GM18499 (cell line): Measurements from ENCODE around the gene SUPT5H.

Experiments
- ATAC-seq: cut with Tn5 transposase; IDR thresholded peaks from one replicate; pipeline ENCODE4 v1.9.1; 2021; ENCODE audit warnings: moderate number of reproducible peaks; ENCODE audit not compliant: insufficient read depth, unreplicated experiment

The SUPT5H gene

GRCh38 chr19:39489756-39490155 lies 44.4 kb downstream of the SUPT5H start:
- ATAC-seq: no peak

- no peak for ATAC-seq
These were observed 46.8 kb downstream of the SUPT5H start for GRCh38 chr19:39492225-39492624.

- ATAC-seq: no peak
These were observed 47.4 kb downstream of the SUPT5H start for GRCh38 chr19:39492788-39493187.

- no peak for ATAC-seq
These were observed 49.3 kb downstream of the SUPT5H start for GRCh38 chr19:39494661-39495060.

- ATAC-seq: no peak
These were observed 50.7 kb downstream of the SUPT5H start for GRCh38 chr19:39496063-39496462.

GRCh38 chr19:39497701-39497995 lies 52.3 kb downstream of the SUPT5H start:
- ATAC-seq: no peak

GRCh38 chr19:39497996-39498797 lies 52.8 kb downstream of the SUPT5H start:
- no peak for ATAC-seq

GRCh38 chr19:39498798-39499642 lies 53.6 kb downstream of the SUPT5H start, which contains the start of gene DLL3:
DLL3 (plus strand) TSS chr19:39498947; CDS start chr19:39498975, 28 bp downstream.
- no peak for ATAC-seq

GRCh38 chr19:39499932-39500331 lies 54.5 kb downstream of the SUPT5H start:
- no peak for ATAC-seq

GRCh38 chr19:39500543-39500942 lies 55.2 kb downstream of the SUPT5H start:
- no peak for ATAC-seq

GRCh38 chr19:39501340-39501739 lies 56.0 kb downstream of the SUPT5H start:
- ATAC-seq: no peak

- ATAC-seq: no peak
These were observed 57.4 kb downstream of the SUPT5H start for GRCh38 chr19:39502640-39503417.

GRCh38 chr19:39506598-39506943 lies 61.2 kb downstream of the SUPT5H start:
- ATAC-seq: no peak

- ATAC-seq: no peak
These were observed 61.7 kb downstream of the SUPT5H start for GRCh38 chr19:39506944-39507714.

GRCh38 chr19:39507715-39508364 lies 62.5 kb downstream of the SUPT5H start:
- ATAC-seq: no peak

GRCh38 chr19:39508629-39509028 lies 63.2 kb downstream of the SUPT5H start:
- ATAC-seq: no peak

- no peak for ATAC-seq
These were observed 63.9 kb downstream of the SUPT5H start for GRCh38 chr19:39509233-39509632.

GRCh38 chr19:39512988-39513387 lies 67.6 kb downstream of the SUPT5H start:
- no peak for ATAC-seq

GRCh38 chr19:39514840-39515550 lies 69.6 kb downstream of the SUPT5H start, which contains the start of gene SELENOV:
SELENOV (plus strand) TSS chr19:39515139; CDS start chr19:39515213, 74 bp downstream.
- no peak for ATAC-seq
